Measurements from ENCODE around the gene CUL4A. TPM values are rescaled to one million over a fixed set of nuclear protein-coding genes. Genes with fewer than 3 reads are reported as not detected.

The CUL4A gene
- total RNA-seq, 1 donor from 2014 or later: 95.1 TPM

DNA sequence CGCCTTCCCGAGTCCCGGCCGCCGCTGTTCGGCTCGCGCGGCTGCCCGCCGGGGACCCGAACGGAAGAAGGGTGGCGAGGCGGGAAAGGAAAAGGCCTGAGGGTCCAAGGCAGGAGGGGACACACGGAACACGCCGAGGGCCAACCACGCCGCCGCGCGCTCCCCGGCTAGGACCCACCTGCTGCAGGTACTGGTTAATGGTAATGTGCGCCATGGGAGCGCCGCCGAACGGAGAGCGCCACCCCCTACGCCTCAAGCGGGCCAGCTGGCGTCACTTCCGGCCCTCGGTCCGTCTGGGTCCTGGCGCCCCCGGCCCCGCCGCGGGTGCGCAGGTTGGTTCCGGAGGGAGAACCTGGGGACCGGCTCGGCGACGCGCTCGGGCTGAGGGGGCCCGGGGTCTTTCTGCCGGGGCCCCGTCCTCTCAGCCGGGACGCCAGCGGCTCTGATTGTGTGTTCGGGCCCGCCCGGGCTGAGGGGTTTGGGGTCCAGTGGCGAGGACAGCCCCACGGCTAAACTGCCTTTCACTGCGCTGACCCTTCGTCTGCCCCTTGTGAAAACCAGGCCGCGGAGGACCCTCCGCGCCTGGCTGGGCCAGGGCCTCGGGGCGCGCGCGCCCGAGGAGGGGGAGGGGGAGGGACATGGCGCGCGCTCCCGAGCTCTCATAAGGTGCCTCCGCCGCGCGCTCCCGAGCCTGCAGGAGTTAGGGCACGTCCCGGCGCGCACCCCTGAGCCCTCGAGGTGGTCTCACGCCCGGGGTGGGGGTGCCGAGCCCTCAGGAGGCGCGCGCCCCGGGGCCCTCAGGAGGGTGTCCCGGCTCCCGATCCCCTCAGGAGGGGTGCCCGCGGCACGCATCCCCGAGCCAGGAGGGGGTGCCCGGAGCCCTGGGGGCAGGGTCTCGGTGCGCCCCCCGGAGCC, 735 bp upstream of the CUL4A start, which contains the start of gene PCID2:
Gene PCID2 (minus strand): TSS at position 249 of the 915 bp plus-strand sequence. CDS start 35 bp downstream, at position 214.
- TF ChIP-seq, protein P1, sequence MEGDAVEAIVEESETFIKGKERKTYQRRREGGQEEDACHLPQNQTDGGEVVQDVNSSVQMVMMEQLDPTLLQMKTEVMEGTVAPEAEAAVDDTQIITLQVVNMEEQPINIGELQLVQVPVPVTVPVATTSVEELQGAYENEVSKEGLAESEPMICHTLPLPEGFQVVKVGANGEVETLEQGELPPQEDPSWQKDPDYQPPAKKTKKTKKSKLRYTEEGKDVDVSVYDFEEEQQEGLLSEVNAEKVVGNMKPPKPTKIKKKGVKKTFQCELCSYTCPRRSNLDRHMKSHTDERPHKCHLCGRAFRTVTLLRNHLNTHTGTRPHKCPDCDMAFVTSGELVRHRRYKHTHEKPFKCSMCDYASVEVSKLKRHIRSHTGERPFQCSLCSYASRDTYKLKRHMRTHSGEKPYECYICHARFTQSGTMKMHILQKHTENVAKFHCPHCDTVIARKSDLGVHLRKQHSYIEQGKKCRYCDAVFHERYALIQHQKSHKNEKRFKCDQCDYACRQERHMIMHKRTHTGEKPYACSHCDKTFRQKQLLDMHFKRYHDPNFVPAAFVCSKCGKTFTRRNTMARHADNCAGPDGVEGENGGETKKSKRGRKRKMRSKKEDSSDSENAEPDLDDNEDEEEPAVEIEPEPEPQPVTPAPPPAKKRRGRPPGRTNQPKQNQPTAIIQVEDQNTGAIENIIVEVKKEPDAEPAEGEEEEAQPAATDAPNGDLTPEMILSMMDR (IDR thresholded peaks at IDR 0.05): peak; percentile 8
- TF ChIP-seq EZH2phosphoT487 (IDR thresholded peaks at IDR 0.05): no peak
- peak; percentile 96 for DNase-seq (ENCODE audit: low spot score)
- Mint-ChIP-seq H3K4me1 (peaks cover 32% of the 10 kb centered on the region), H3K27me3 (ENCODE audit: insufficient read depth, low read depth) (peaks cover under 1% of the 10 kb centered on the region), H3K9me3 (no peaks in the 10 kb centered on the region), H3K36me3 (peaks cover 19% of the 10 kb centered on the region), H3K27ac (peak within 1 kb of the TSS; percentile 73), H3K4me3 (peak within 1 kb of the TSS; percentile 95)
- peaks cover 18% of the 10 kb centered on the region for H3K4me1 ChIP-seq
- H3K9ac ChIP-seq: peak within 1 kb of the TSS; percentile 88
- peak within 1 kb of the TSS; percentile 89 for H3K4me2 ChIP-seq
- peak within 1 kb of the TSS; percentile 91 for H3K4me3 ChIP-seq
- H3K27me3 ChIP-seq: no peaks in the 10 kb centered on the region
- H3K9me3 ChIP-seq (ENCODE audit: low read depth): no peaks in the 10 kb centered on the region
- peaks cover 59% of the 10 kb centered on the region for H4K20me1 ChIP-seq (ENCODE audit: low read depth)
- H3F3A ChIP-seq (ENCODE audit: low read depth): peaks cover 11% of the 10 kb centered on the region
- H2AFZ ChIP-seq (replicated peaks): peak within 1 kb of the TSS; percentile 92
- H3K79me2 ChIP-seq (ENCODE audit: low read depth): peaks cover 89% of the 10 kb centered on the region
- peak within 1 kb of the TSS; percentile 98 for H3K27ac ChIP-seq
- peaks cover 5% of the 10 kb centered on the region for H3K36me3 ChIP-seq

DNA sequence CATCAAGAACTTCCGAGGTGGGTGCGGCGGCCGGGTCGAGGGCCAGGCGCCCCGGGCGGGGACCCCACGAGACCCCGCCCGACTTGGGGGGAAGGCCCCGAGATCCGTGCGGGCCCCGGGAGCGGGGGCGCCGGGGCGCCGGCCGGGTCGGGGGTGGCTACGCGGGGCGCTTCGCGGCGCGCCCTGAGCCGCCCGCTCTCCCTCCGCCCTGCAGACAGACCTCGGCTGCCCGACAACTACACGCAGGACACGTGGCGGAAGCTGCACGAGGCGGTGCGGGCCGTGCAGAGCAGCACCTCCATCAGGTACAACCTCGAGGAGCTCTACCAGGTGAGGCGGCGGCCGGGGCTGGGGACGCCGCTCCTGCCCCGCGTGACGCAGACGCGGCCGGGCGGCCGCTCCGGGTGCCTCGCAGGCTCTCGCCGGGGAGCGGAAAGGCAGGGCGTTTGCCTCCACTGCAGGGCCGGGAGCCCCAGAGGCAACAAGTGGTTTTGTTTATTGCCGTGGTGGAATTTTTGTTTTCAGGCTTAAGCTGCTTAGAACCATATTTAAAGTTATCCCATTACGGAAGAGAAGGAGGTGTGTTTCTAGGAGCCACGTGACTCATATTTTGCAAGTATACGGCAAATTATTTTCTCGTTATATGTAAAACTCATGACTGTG, 477 bp downstream of the CUL4A start:
- peaks cover 18% of the 10 kb centered on the region for H3K4me1 ChIP-seq
- peak; percentile 62 for DNase-seq (ENCODE audit: low spot score)
- no peaks in the 10 kb centered on the region for H3K9me3 ChIP-seq (ENCODE audit: low read depth)
- H3K4me3 ChIP-seq: peak overlapping the region; percentile 91
- H3K4me2 ChIP-seq: peak overlapping the region; percentile 78
- no peak overlapping the region for H2AFZ ChIP-seq (replicated peaks)
- H3K27ac ChIP-seq: peak overlapping the region; percentile 82
- peak overlapping the region; percentile 89 for H3K4me3 Mint-ChIP-seq
- peaks cover 89% of the 10 kb centered on the region for H3K79me2 ChIP-seq (ENCODE audit: low read depth)
- no peak for TF ChIP-seq EZH2 (IDR thresholded peaks at IDR 0.05)
- TF ChIP-seq EZH2phosphoT487 (IDR thresholded peaks at IDR 0.05): no peak
- TF ChIP-seq, protein P1 (IDR thresholded peaks at IDR 0.05): no peak
- H3K36me3 Mint-ChIP-seq: peaks cover 19% of the 10 kb centered on the region
- no peaks in the 10 kb centered on the region for H3K27me3 ChIP-seq
- no peaks in the 10 kb centered on the region for H3K27me3 Mint-ChIP-seq (ENCODE audit: insufficient read depth, low read depth)
- peaks cover 55% of the 10 kb centered on the region for H4K20me1 ChIP-seq (ENCODE audit: low read depth)
- peaks cover 5% of the 10 kb centered on the region for H3K36me3 ChIP-seq
- peaks cover 11% of the 10 kb centered on the region for H3F3A ChIP-seq (ENCODE audit: low read depth)
- H3K4me1 Mint-ChIP-seq: peaks cover 32% of the 10 kb centered on the region
- H3K9ac ChIP-seq: peak overlapping the region; percentile 69
- H3K27ac Mint-ChIP-seq: no peak overlapping the region
- H3K9me3 Mint-ChIP-seq: no peaks in the 10 kb centered on the region

DNA sequence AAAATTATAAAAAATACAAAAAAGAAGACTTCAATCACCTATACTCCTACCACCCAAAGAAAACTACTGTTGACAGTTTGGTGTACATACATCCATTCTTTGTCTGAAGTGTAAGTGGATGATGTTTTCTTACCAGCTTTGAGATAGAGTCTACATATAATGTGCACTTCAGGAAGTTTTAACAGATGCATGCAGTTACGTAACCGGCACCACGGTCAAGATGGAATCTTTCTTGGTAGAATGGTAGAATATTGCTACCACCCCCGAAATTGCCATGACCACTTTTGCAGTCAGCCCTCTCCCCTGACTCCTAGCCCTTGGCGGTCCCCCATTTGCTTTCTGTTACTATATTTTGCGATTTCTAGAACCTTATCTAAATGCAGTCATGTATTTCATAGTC, 1.4 kb downstream of the CUL4A start:
- peak overlapping the region; percentile 91 for H3K4me3 ChIP-seq
- H3K79me2 ChIP-seq (ENCODE audit: low read depth): peaks cover 89% of the 10 kb centered on the region
- no peak overlapping the region for H3K27ac ChIP-seq
- H3K36me3 ChIP-seq: peaks cover 5% of the 10 kb centered on the region
- no peak overlapping the region for H3K27ac Mint-ChIP-seq
- H4K20me1 ChIP-seq (ENCODE audit: low read depth): peaks cover 50% of the 10 kb centered on the region
- H3K36me3 Mint-ChIP-seq: peaks cover 17% of the 10 kb centered on the region
- no peak for DNase-seq (ENCODE audit: low spot score)
- peak overlapping the region; percentile 89 for H3K4me3 Mint-ChIP-seq
- H3K9me3 ChIP-seq (ENCODE audit: low read depth): no peaks in the 10 kb centered on the region
- no peak overlapping the region for H3K9ac ChIP-seq
- peaks cover 12% of the 10 kb centered on the region for H3F3A ChIP-seq (ENCODE audit: low read depth)
- H3K4me1 Mint-ChIP-seq: peaks cover 29% of the 10 kb centered on the region
- H3K27me3 Mint-ChIP-seq (ENCODE audit: insufficient read depth, low read depth): no peaks in the 10 kb centered on the region
- H3K4me1 ChIP-seq: peaks cover 18% of the 10 kb centered on the region
- TF ChIP-seq, protein P1 (IDR thresholded peaks at IDR 0.05): no peak
- TF ChIP-seq EZH2 (IDR thresholded peaks at IDR 0.05) (no peak), EZH2phosphoT487 (IDR thresholded peaks at IDR 0.05) (no peak)
- H3K9me3 Mint-ChIP-seq: no peaks in the 10 kb centered on the region
- no peaks in the 10 kb centered on the region for H3K27me3 ChIP-seq
- no peak overlapping the region for H2AFZ ChIP-seq (replicated peaks)
- peak overlapping the region; percentile 78 for H3K4me2 ChIP-seq

Measured in neural progenitor cell (in vitro differentiated cells).